HG03039 (cell line): ENCODE measurements around the gene PLTP.
"Not testable (repeated sequence)": the region's sequence is repeated elsewhere in the genome, so short reads cannot be mapped to it uniquely, and the experiment has no call there.

Source experiments
- ATAC-seq: cut with Tn5 transposase; IDR thresholded peaks from one replicate; pipeline ENCODE4 v1.9.1; 2021; ENCODE audit warnings: mild to moderate bottlenecking, moderate library complexity; ENCODE audit not compliant: unreplicated experiment

The PLTP gene

GRCh38 chr20:45911486-45912343 is at the start of gene PLTP:
Gene PLTP (minus strand): TSS chr20:45912155. CDS start chr20:45911452, 703 bp downstream.
- no peak for ATAC-seq

GRCh38 chr20:45959956-45960630 is 48.1 kb upstream of the PLTP start:
- ATAC-seq, result no peak

GRCh38 chr20:45959126-45959525 is 47.2 kb upstream of the PLTP start:
- no peak for ATAC-seq

GRCh38 chr20:45958593-45958992 is 46.6 kb upstream of the PLTP start:
- no peak for ATAC-seq

GRCh38 chr20:45957021-45957941 is 45.3 kb upstream of the PLTP start:
- ATAC-seq, result no peak

- not testable (repeated sequence) for ATAC-seq
These were observed 44.4 kb upstream of the PLTP start for GRCh38 chr20:45956326-45956725.

- no peak for ATAC-seq
These were observed 41.7 kb upstream of the PLTP start for GRCh38 chr20:45953672-45954071.

GRCh38 chr20:45952861-45953260 is 40.9 kb upstream of the PLTP start:
- ATAC-seq, result no peak

- no peak for ATAC-seq
These were observed 40.2 kb upstream of the PLTP start for GRCh38 chr20:45951925-45952834.

- ATAC-seq, result no peak
These were observed 38.3 kb upstream of the PLTP start for GRCh38 chr20:45950330-45950646.

- no peak for ATAC-seq
These were observed 37.8 kb upstream of the PLTP start for GRCh38 chr20:45949542-45950329.

- no peak for ATAC-seq
These were observed 37.0 kb upstream of the PLTP start for GRCh38 chr20:45948742-45949541.

GRCh38 chr20:45948261-45948733 is 36.3 kb upstream of the PLTP start:
- no peak for ATAC-seq

GRCh38 chr20:45947110-45947866 is 35.3 kb upstream of the PLTP start:
- no peak for ATAC-seq

GRCh38 chr20:45946149-45946970 is 34.4 kb upstream of the PLTP start:
- no peak for ATAC-seq

- no peak for ATAC-seq
These were observed 33.8 kb upstream of the PLTP start for GRCh38 chr20:45945678-45946148.
